ACC112 (cell line): ENCODE measurements around the gene ECE1.
"Not testable (repeated sequence)": the region's sequence is repeated elsewhere in the genome, so short reads cannot be mapped to it uniquely, and the experiment has no call there.

ENCODE experiments used
- H2AFZ ChIP-seq: fragments of 200-600 bp; sonication (generic); one replicate; pipeline ENCODE4 v1.6.0; 2017; ENCODE audit warnings: antibody characterized with exemption, low read length; ENCODE audit not compliant: unreplicated experiment
- H3K27ac ChIP-seq: fragments of 200-600 bp; sonication (generic); 2 replicates; pipeline ENCODE4 v1.5.1; 2014; ENCODE audit warnings: low read depth, mild to moderate bottlenecking, antibody characterized with exemption, low read length, moderate library complexity
- H3K27me3 ChIP-seq: fragments of 200-600 bp; sonication (generic); 2 replicates; pipeline ENCODE4 v1.6.1; 2014; ENCODE audit warnings: mild to moderate bottlenecking, antibody characterized with exemption, low read length, moderate library complexity, mixed read lengths; ENCODE audit not compliant: insufficient read depth
- H3K36me3 ChIP-seq: fragments of 200-600 bp; sonication (generic); 2 replicates; pipeline ENCODE4 v1.6.1; 2016; ENCODE audit warnings: mild to moderate bottlenecking, antibody characterized with exemption, low read length, moderate library complexity, mixed read lengths; ENCODE audit not compliant: insufficient read depth
- H3K4me1 ChIP-seq: fragments of 200-600 bp; sonication (generic); one replicate; pipeline ENCODE4 v1.6.1; 2016; ENCODE audit warnings: low read length, mixed read lengths; ENCODE audit not compliant: insufficient read depth, unreplicated experiment, control insufficient read depth
- H3K4me3 ChIP-seq: fragments of 200-600 bp; sonication (generic); 2 replicates; pipeline ENCODE4 v1.5.1; 2014; ENCODE audit warnings: mild to moderate bottlenecking, low read depth, low read length
- H3K79me2 ChIP-seq: fragments of 200-600 bp; sonication (generic); one replicate; pipeline ENCODE4 v1.6.0; 2016; ENCODE audit warnings: low read length; ENCODE audit not compliant: control insufficient read depth, unreplicated experiment, insufficient read depth

The ECE1 gene

DNA sequence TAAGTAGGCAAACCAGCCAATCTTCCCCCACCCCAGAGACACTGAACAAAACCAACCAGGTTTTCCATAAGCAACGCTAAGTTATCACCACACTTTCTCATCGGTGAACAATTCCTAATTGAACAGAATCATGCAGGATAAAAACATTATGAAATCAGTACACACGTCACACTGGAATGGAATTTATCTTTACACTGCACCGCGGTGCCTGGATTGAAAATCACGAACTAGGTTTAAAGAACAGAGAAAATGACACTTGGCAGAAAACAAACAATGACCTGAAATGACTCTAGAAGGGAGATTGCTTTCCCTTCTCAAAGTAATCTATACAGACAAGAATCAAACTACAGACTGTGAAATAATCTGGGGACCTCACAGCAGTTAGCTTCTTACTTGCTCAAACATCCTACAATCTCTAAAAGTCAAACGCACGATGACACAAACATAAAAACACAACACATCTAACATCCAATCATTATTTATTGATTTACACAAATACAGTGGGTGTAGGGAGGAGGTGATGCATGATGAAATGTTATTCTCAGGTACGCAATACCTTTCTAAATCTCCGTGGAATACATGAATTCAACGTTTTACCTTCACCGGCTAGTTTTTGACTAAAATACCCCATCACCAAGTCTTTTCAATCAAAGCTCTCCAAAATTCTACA is 115.5 kb downstream of the ECE1 start:
- H2AFZ ChIP-seq: no peak overlapping the region
- no peaks in the 10 kb centered on the region for H3K36me3 ChIP-seq
- H3K4me1 ChIP-seq: peaks cover 18% of the 10 kb centered on the region
- H3K27me3 ChIP-seq: no peaks in the 10 kb centered on the region
- H3K4me3 ChIP-seq: peak overlapping the region; percentile 100
- peak overlapping the region; percentile 86 for H3K27ac ChIP-seq
- H3K79me2 ChIP-seq: peaks cover 60% of the 10 kb centered on the region

DNA sequence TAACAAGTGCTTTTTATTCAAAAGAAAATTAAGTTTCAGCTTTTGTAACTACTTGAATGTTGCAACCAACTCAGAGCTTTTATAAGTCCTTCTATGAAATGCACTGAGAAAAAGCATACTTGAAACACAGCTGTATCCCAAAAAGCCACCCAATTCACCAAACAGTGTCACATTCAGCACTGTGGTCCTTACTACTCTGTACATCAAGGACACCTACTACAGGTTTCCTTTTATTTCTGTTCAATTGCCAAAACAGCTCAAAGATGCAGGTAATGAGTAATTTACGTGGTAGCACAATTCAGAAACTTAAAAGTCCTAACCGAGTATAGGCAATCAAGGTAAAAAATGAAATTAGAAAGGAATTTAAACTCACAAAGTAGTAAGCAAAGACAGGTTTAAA is 116.0 kb downstream of the ECE1 start:
- Histone ChIP-seq H3K4me1 (peaks cover 18% of the 10 kb centered on the region), H2AFZ (no peak overlapping the region), H3K79me2 (peaks cover 64% of the 10 kb centered on the region), H3K27ac (peak overlapping the region; percentile 86), H3K27me3 (no peaks in the 10 kb centered on the region), H3K36me3 (no peaks in the 10 kb centered on the region; the same call in 1 of the 2 replicates), H3K4me3 (peak overlapping the region; percentile 100)

- not testable (repeated sequence) for H3K36me3 ChIP-seq, H3K4me3 ChIP-seq, H3K27ac ChIP-seq, H3K27me3 ChIP-seq, H2AFZ ChIP-seq
- H3K79me2 ChIP-seq: peaks cover 71% of the 10 kb centered on the region
- peaks cover 18% of the 10 kb centered on the region for H3K4me1 ChIP-seq
Observed at GRCh38 chr1:21173096-21173495, 117.2 kb downstream of the ECE1 start.

DNA sequence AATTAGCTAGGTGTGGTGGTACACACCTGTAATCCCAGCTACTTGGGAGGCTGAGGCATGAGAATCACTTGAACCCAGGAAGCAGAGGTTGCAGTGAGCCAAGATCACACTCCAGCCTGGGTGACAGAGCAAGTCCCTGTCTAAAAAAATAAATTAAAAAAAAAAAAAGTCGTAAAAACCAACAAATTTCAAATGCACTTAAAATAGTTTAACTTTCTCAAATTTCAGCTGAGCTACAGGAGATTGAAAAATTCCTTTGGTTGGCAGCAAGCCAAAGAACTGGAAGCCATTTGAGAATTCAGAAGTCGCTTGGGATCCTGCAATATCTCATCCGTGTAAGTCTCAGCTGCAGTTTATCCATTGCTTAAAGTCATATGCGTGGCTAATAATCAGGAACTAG is 119.4 kb downstream of the ECE1 start:
- peaks cover 81% of the 10 kb centered on the region for H3K79me2 ChIP-seq
- not testable (repeated sequence) for H3K4me3 ChIP-seq, H2AFZ ChIP-seq, H3K27me3 ChIP-seq, H3K36me3 ChIP-seq
- peak overlapping the region; percentile 19; the same call in 1 of the 2 replicates for H3K27ac ChIP-seq
- peaks cover 17% of the 10 kb centered on the region for H3K4me1 ChIP-seq

- Histone ChIP-seq H3K79me2 (peaks cover 79% of the 10 kb centered on the region), H3K36me3 (peaks cover 21% of the 10 kb centered on the region)
Observed at GRCh38 chr1:21168444-21168843, 121.8 kb downstream of the ECE1 start.

More at GRCh38 chr1:21168444-21168843, 121.8 kb downstream of the ECE1 start:
- peaks cover 19% of the 10 kb centered on the region for H3K4me1 ChIP-seq
- no peak overlapping the region for H3K27ac ChIP-seq
- H2AFZ ChIP-seq: no peak overlapping the region
- no peak overlapping the region for H3K4me3 ChIP-seq
- H3K27me3 ChIP-seq: no peaks in the 10 kb centered on the region
